ENCODE results near the gene B3GAT1. TPM values are rescaled to one million over a fixed set of nuclear protein-coding genes. Genes with fewer than 3 reads are reported as not detected.

Gene B3GAT1
- total RNA-seq, 1 donor from 2014 or later: 1.4 TPM

DNA sequence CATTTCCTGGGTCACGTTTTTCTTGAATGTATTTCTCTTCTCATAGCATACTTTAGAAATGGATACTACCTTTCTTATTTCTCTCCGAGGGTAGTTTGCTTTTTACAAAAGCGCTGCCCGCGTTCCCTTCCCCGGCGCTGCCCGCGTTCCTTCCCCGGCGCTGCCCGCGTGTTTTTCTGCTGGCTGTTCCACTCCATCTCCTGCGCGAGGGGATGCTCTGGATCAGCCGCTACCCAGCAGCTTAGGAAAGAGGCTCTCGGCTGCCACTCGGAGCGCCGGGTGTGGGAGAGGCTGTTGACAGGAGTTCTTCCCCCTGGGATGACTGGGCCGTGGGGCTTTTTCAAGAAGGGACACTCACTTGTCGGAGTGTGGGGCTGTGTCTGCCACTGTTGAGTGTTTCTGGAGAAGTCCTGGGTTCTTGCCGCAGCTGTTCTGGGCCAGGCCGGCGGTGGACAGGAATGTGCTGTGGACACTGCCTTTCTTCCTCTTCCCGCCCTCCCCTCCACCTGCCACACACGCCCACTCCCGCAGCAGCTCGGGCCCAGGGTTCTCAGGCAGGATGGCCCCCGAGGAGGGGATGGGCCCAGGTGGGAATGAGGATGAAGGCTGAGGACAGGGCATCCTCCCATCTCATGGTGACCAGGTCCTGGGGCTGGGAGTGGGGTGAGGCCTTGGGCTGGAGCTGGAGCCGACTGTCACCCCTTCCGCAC, 49.7 kb downstream of the B3GAT1 start:
- ATAC-seq (no peak), DNase-seq (peak; percentile 40)
- TF ChIP-seq, protein P1, sequence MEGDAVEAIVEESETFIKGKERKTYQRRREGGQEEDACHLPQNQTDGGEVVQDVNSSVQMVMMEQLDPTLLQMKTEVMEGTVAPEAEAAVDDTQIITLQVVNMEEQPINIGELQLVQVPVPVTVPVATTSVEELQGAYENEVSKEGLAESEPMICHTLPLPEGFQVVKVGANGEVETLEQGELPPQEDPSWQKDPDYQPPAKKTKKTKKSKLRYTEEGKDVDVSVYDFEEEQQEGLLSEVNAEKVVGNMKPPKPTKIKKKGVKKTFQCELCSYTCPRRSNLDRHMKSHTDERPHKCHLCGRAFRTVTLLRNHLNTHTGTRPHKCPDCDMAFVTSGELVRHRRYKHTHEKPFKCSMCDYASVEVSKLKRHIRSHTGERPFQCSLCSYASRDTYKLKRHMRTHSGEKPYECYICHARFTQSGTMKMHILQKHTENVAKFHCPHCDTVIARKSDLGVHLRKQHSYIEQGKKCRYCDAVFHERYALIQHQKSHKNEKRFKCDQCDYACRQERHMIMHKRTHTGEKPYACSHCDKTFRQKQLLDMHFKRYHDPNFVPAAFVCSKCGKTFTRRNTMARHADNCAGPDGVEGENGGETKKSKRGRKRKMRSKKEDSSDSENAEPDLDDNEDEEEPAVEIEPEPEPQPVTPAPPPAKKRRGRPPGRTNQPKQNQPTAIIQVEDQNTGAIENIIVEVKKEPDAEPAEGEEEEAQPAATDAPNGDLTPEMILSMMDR (IDR thresholded peaks at IDR 0.05): no peak
- Histone ChIP-seq H3K4me3 (no peak overlapping the region), H3K27me3 (ENCODE audit: low read depth) (no peaks in the 10 kb centered on the region), H3K36me3 (no peaks in the 10 kb centered on the region), H3K9me3 (no peaks in the 10 kb centered on the region), H3K4me1 (peaks cover 6% of the 10 kb centered on the region), H3K27ac (no peak overlapping the region)
- intact Hi-C loops (cut with DNase I): no loop called here

DNA sequence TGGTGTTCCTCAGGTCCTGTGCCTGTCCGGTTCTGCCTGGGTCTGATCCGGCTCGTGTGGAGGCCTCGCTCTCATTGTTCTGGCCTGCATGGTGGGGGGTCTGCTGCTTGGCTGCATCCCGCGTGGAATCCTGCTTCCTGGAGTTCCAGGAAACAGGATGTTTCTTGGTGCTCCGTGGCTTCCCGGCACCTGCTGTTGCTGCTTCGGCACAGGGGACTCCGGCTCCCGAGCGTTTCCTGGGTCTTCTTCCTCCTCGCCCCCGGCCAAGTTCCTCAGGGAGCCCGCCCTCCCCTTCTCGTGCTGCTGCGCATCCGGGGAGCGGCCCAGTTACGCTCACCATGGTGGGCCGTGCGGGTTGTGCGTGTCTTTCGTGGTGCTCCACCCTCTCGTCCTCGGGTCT, 50.4 kb downstream of the B3GAT1 start:
- no peak for DNase-seq
- intact Hi-C loops (cut with DNase I): no loop called here
- H3K27me3 ChIP-seq (ENCODE audit: low read depth): no peaks in the 10 kb centered on the region

DNA sequence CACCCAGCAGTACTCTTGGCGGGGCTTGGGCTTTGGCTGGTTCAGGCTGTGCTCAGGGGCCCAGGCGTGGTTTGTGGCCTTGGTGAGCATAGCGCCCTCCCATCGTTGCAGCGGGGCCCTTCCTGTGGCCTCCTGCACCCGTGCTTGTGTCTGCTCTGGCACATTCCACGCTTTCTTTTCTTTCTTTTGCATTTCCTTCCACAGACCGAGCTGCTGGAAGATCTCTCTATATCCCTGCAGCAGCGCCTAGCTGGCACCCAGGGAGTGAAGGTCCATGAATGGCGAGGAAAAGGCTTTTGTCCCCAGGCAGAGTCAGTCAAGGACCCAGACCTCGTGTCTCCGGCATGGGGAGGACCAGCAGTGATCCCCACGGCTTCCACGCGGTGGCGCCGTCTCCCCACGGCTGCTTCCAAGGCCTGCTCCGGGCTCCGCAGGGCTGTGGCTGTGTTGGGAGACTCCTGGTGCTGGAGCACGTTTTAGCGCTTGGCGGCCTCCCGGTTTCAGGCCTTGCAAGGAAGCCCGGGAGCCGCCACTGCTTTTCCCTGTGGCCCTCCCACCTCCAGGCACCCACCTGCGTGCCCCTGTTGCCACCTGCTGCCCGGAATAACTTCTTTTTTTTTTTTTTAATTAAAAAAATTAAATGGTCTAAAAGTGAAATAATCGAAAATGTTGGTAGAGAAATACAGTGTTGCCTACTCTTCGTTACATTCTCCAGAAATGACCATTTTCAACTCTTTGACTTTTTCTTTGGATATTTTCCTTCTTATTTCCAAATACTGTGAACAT, 51.8 kb downstream of the B3GAT1 start:
- Histone ChIP-seq H3K27ac (no peak overlapping the region), H3K36me3 (no peaks in the 10 kb centered on the region), H3K4me1 (peaks cover 6% of the 10 kb centered on the region), H3K4me3 (no peak overlapping the region), H3K27me3 (ENCODE audit: low read depth) (no peaks in the 10 kb centered on the region), H3K9me3 (no peaks in the 10 kb centered on the region)
- TF ChIP-seq, protein P1 (IDR thresholded peaks at IDR 0.05): peak; percentile 88
- intact Hi-C loops (cut with DNase I): no loop called here
- ATAC-seq: peak; percentile 92 to 94
- peak; percentile 84 for DNase-seq

More for the DNA sequence above, 50.4 kb downstream of the B3GAT1 start:
- H3K9me3 ChIP-seq: no peaks in the 10 kb centered on the region
- H3K36me3 ChIP-seq: no peaks in the 10 kb centered on the region
- TF ChIP-seq, protein P1 (IDR thresholded peaks at IDR 0.05): no peak
- H3K4me3 ChIP-seq: no peak overlapping the region
- H3K4me1 ChIP-seq: peaks cover 6% of the 10 kb centered on the region
- ATAC-seq: no peak
- no peak overlapping the region for H3K27ac ChIP-seq

DNA sequence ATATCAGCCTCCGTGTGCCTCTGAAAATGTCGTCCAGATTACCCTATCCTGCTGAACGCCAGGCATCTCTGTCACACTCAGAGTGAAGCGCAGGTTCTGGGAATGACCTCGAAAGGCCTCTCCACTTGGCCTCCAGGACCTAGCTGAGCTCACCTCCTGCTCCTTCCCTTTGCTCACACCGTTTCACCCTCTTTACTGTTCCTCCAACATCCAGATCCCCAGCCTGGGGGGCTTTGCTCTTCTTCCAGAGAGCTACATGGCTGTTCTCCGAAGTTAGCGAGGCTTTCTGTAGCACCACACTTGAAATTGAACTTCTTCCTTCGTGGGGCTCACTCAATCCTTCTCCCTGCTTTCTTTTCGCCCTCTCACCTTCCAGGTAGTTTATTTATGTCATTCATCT, 52.4 kb downstream of the B3GAT1 start:
- H3K36me3 ChIP-seq: no peaks in the 10 kb centered on the region
- no peak overlapping the region for H3K27ac ChIP-seq
- TF ChIP-seq, protein P1 (IDR thresholded peaks at IDR 0.05): no peak
- ATAC-seq: no peak
- H3K4me1 ChIP-seq: peaks cover 6% of the 10 kb centered on the region
- no peak overlapping the region for H3K4me3 ChIP-seq
- intact Hi-C loops (cut with DNase I): no loop called here
- no peaks in the 10 kb centered on the region for H3K9me3 ChIP-seq
- no peak for DNase-seq
- H3K27me3 ChIP-seq (ENCODE audit: low read depth): no peaks in the 10 kb centered on the region

DNA sequence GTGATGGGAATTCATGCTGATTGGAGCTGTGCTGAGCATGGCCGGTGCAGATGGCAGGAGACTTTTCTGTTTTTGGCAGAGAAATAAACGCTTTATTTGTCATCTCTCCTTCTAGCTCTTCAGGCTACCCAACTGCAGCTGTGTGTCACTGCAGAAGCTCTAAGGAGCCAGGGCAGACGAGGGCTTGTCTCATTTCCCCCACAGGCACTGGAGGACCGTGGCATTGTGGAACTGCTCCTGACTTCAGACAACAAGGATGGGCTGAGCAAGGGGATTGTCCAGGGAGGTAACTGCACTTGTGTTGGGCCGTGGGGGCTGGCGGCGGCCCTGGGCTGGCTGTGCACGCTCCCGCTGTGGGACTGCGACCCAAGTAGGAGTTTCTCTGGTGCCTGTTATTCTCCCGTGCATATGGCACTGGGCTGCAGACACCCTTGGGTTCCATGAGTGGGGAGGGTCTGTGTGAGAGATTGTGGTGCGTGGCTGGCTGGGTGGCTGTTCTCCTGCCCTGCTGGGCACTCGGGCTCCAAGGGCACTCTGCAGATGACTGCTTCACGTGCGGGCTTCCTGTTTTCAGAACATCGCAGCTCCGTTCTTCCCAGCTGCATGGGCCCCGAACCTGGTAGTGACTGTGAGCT, 53.1 kb downstream of the B3GAT1 start:
- TF ChIP-seq, protein P1 (IDR thresholded peaks at IDR 0.05): no peak
- Histone ChIP-seq H3K36me3 (no peaks in the 10 kb centered on the region), H3K27ac (no peak overlapping the region), H3K4me3 (no peak overlapping the region), H3K9me3 (no peaks in the 10 kb centered on the region), H3K4me1 (peaks cover 6% of the 10 kb centered on the region), H3K27me3 (ENCODE audit: low read depth) (no peaks in the 10 kb centered on the region)
- intact Hi-C loops (cut with DNase I): no loop called here
- no peak for DNase-seq
- ATAC-seq: no peak
